Endothelial cell of umbilical vein (primary cell): ENCODE data around the gene PROB1. TPM values are rescaled to one million over a fixed set of nuclear protein-coding genes. Genes with fewer than 3 reads are reported as not detected.

Source experiments
- BruUV-seq: library from RNA; stranded (reverse); fragments of 400-500 nt; replicated peaks from 2 replicates; lab custom pipeline; 2021; lab: Mats Ljungman, UMichigan
- CTCF ChIA-PET: fragments of 300-600, 350-600 bp; sonication (Branson Sonifier 250); formaldehyde crosslinking; loops from one replicate; lab custom pipeline; 2021; ENCODE audit warnings: antibody characterized with exemption, inconsistent platforms; lab: Charles Lee
- POLR2A ChIA-PET: fragments of 300-600, 350-600 bp; sonication (Branson Sonifier 250); formaldehyde crosslinking; loops from one replicate; lab custom pipeline; 2021; ENCODE audit warnings: antibody characterized with exemption, inconsistent platforms; lab: Charles Lee
- DNase-seq: peaks from one replicate; pipeline ENCODE4 v3.0.0-alpha.2; 2011; ENCODE audit warnings: low read depth, low spot score
- FAIRE-seq: peaks from 2 replicates; lab custom pipeline; 2011; peaks lifted over from hg19 to GRCh38; lab: Jason Lieb, UNC
- H2AFZ ChIP-seq: 2 replicates; pipeline ENCODE4 v1.6.0; 2012; ENCODE audit warnings: low read depth, low read length, control low read depth, inconsistent platforms
- H3K27ac ChIP-seq: 2 replicates; pipeline ENCODE4 v1.5.1; 2011; ENCODE audit warnings: low read depth, mild to moderate bottlenecking, control low read depth, low read length, moderate library complexity; ENCODE audit not compliant: insufficient read depth
- H3K27me3 ChIP-seq, 2 experiments: 2 replicates each; pipeline versions ENCODE4 v1.6.0 to v1.6.1; 2011; ENCODE audit warnings: low read length in 2 of 2, mixed read lengths in 1 of 2; ENCODE audit not compliant: control insufficient read depth in 2 of 2, insufficient read depth in 2 of 2
- H3K36me3 ChIP-seq, 2 experiments: 2 replicates in 1 of 2; 3 replicates in 1 of 2; pipeline ENCODE4 v1.5.1; 2011; ENCODE audit warnings: low read length in 2 of 2, mild to moderate bottlenecking in 1 of 2, moderate library complexity in 1 of 2; ENCODE audit not compliant: control insufficient read depth in 2 of 2, insufficient read depth in 2 of 2; ENCODE audit errors: extremely low read depth in 1 of 2
- H3K4me1 ChIP-seq: 3 replicates; pipeline ENCODE4 v1.5.1; 2011; ENCODE audit warnings: mild to moderate bottlenecking, low read length; ENCODE audit not compliant: control insufficient read depth, insufficient read depth; ENCODE audit errors: extremely low read depth
- H3K4me2 ChIP-seq: 2 replicates; pipeline ENCODE4 v1.6.1; 2011; ENCODE audit warnings: low read length, control low read depth, mixed read lengths; ENCODE audit not compliant: insufficient read depth
- H3K4me3 ChIP-seq, 3 experiments: fragments of 200-600 bp in 1 of 3; sonication (generic), shearing (Covaris generic) in 1 of 3; replicated peaks in 1 of 3; 2 replicates each; pipeline ENCODE4 v1.5.1; 2011 to 2016; ENCODE audit warnings: control low read depth in 3 of 3, low read length in 3 of 3, mild to moderate bottlenecking in 2 of 3, inconsistent platforms in 1 of 3, low read depth in 1 of 3, moderate library complexity in 1 of 3; ENCODE audit not compliant: insufficient read depth in 1 of 3
- H3K79me2 ChIP-seq: 2 replicates; pipeline ENCODE4 v1.6.0; 2012; ENCODE audit warnings: low read length, inconsistent platforms; ENCODE audit not compliant: control insufficient read depth, insufficient read depth
- H3K9ac ChIP-seq: replicated peaks from 2 replicates; pipeline ENCODE3; 2011; ENCODE audit warnings: low read length, control low read depth; ENCODE audit not compliant: insufficient read depth; ENCODE audit errors: extremely low read depth
- H3K9me1 ChIP-seq: replicated peaks from 3 replicates; pipeline ENCODE4 v1.6.0; 2011; ENCODE audit warnings: mild to moderate bottlenecking, low read length; ENCODE audit not compliant: control insufficient read depth, insufficient read depth; ENCODE audit errors: extremely low read depth
- H3K9me3 ChIP-seq: replicated peaks from 2 replicates; pipeline ENCODE4 v1.5.1; 2012; ENCODE audit warnings: low read length, inconsistent platforms; ENCODE audit not compliant: control insufficient read depth, insufficient read depth
- H4K20me1 ChIP-seq: replicated peaks from 2 replicates; pipeline ENCODE3; 2011; ENCODE audit warnings: mild to moderate bottlenecking, low read length; ENCODE audit not compliant: control insufficient read depth, insufficient read depth; ENCODE audit errors: extremely low read depth
- CTCF ChIP-seq, 2 donors: IDR thresholded peaks; 1 replicate in 1 of 2; 2 replicates in 1 of 2; pipeline ENCODE4 v1.5.1; 2011; ENCODE audit warnings: low read length in 2 of 2, mild to moderate bottlenecking in 2 of 2, moderate library complexity in 2 of 2, control low read depth in 1 of 2, inconsistent platforms in 1 of 2, low read depth in 1 of 2; ENCODE audit not compliant: insufficient read depth in 1 of 2; ENCODE audit errors: extremely low read depth in 1 of 2
- EZH2 ChIP-seq: IDR thresholded peaks from 2 replicates; pipeline ENCODE4 v1.6.1; 2012; ENCODE audit warnings: borderline replicate concordance, low read depth, mild to moderate bottlenecking, moderate library complexity, low read length, inconsistent platforms; ENCODE audit not compliant: severe bottlenecking
- FOS ChIP-seq: IDR thresholded peaks from 2 replicates; pipeline ENCODE4 v1.6.1; 2011; ENCODE audit warnings: mild to moderate bottlenecking, low read length, moderate library complexity, borderline replicate concordance; ENCODE audit not compliant: insufficient read depth
- GATA2 ChIP-seq: IDR thresholded peaks from 2 replicates; pipeline ENCODE4 v1.7.0; 2011; ENCODE audit warnings: low read depth, mild to moderate bottlenecking, moderate library complexity, mixed read lengths, low read length; ENCODE audit not compliant: insufficient read length, insufficient read depth
- JUN ChIP-seq: IDR thresholded peaks from 2 replicates; pipeline ENCODE4 v1.6.1; 2011; ENCODE audit warnings: borderline replicate concordance, low read depth; ENCODE audit not compliant: insufficient read length, insufficient read depth
- MYC ChIP-seq: IDR thresholded peaks from one replicate; pipeline ENCODE4 v1.6.1; 2011; ENCODE audit warnings: mild to moderate bottlenecking, low read depth, low read length
- POLR2A ChIP-seq: IDR thresholded peaks from 2 replicates; pipeline ENCODE4 v1.6.1; 2012; ENCODE audit warnings: low read depth, mild to moderate bottlenecking, control low read depth, low read length
- POLR2AphosphoS5 ChIP-seq: IDR thresholded peaks from 2 replicates; pipeline ENCODE4 v1.6.1; 2012; ENCODE audit warnings: low read depth, mild to moderate bottlenecking, control low read depth, low read length, moderate library complexity; ENCODE audit not compliant: insufficient read depth
- dilution Hi-C: fragments of 300-500 bp; cut with MboI; formaldehyde crosslinking; loops from one replicate; pipeline ENCODE4 v1.15.0; 2019; ENCODE audit warnings: low sequenced_read_pairs; ENCODE audit not compliant: extremely low pct_ligation_motif_present
- intact Hi-C: fragments of 100-400 bp; cut with micrococcal nuclease; formaldehyde crosslinking; loops from one replicate; pipeline ENCODE4 v1.10.0; 2022
- polyA plus RNA-seq, 4 experiments: library from polyadenylated mRNA; depleted of rRNA in 3 of 4; stranded (reverse) in 3 of 4; unstranded in 1 of 4; fragments of >200 nt; gene quantifications; 2 replicates each; pipeline versions ENCODE4 v1.2.1 to v1.2.3, GENCODE V29; 2011 to 2012; ENCODE audit warnings: missing spikeins in 1 of 4
- total RNA-seq: library from RNA; stranded (reverse); gene quantifications from 2 replicates; pipeline ENCODE4 v1.2.3, GENCODE V29; 2021
- TF ChIP-seq, protein P1 (sequence below): IDR thresholded peaks from 2 replicates; pipeline ENCODE4 v1.6.1; 2011; ENCODE audit not compliant: insufficient read depth, insufficient read length

PROB1 gene
- total and polyA plus RNA-seq, 2 donors (not counting 3 experiments of a cell fraction or from before 2014, with no cell fraction given) = 0.47 to 1.9 TPM

GRCh38 chr5:139415221-139415861 is 20.4 kb upstream of the PROB1 start:
- no peak overlapping the region for H3K4me2 ChIP-seq
- no peaks in the 10 kb centered on the region for H4K20me1 ChIP-seq
- DNase-seq = no peak
- ChIA-PET POLR2A (no interaction called here), CTCF (interaction anchor here (1.2 to 1.7 kb wide), 2 partner anchors 9 to 10 kb away, joined by 3 to 4 read pairs; no protein-coding TSS in a partner anchor)
- intact Hi-C loops = no loop called here
- H3K9me1 ChIP-seq = no peaks in the 10 kb centered on the region
- no peak overlapping the region for H3K4me3 ChIP-seq
- H3K27ac ChIP-seq = no peak overlapping the region
- H3K9me3 ChIP-seq = no peaks in the 10 kb centered on the region
- no peak for FAIRE-seq
- TF ChIP-seq MYC (no peak), EZH2 (no peak), JUN (no peak), GATA2 (no peak), POLR2AphosphoS5 (no peak), FOS (no peak), POLR2A (no peak), CTCF (IDR thresholded peaks at IDR 0.05; ENCODE audit: extremely low read depth in 1 of 2, insufficient read depth in 1 of 2, low read depth in 1 of 2, low read length in 2 of 2) (no peak)
- TF ChIP-seq, protein P1, sequence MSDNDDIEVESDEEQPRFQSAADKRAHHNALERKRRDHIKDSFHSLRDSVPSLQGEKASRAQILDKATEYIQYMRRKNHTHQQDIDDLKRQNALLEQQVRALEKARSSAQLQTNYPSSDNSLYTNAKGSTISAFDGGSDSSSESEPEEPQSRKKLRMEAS = no peak
- BruUV-seq = no TSS peak
- H3K4me1 ChIP-seq = peaks cover 25% of the 10 kb centered on the region
- no peaks in the 10 kb centered on the region for H3K27me3 ChIP-seq
- H3K36me3 ChIP-seq = peaks cover 10 to 12% of the 10 kb centered on the region in 2 experiments
- dilution Hi-C loops = loop anchor here (10.0 kb wide), 1 partner anchor 109 kb away; no protein-coding TSS in a partner anchor
- H3K9ac ChIP-seq = no peak overlapping the region
- H2AFZ ChIP-seq = no peak overlapping the region
- no peaks in the 10 kb centered on the region for H3K79me2 ChIP-seq
